Middle frontal gyrus (tissue), 1 donor: ENCODE data around the gene NELL2.

Experiments
- DNase-seq: peaks from one replicate; pipeline ENCODE4 v3.0.0-alpha.2; 2015; ENCODE audit warnings: low spot score; ENCODE audit errors: extremely low spot score

The NELL2 gene

DNA sequence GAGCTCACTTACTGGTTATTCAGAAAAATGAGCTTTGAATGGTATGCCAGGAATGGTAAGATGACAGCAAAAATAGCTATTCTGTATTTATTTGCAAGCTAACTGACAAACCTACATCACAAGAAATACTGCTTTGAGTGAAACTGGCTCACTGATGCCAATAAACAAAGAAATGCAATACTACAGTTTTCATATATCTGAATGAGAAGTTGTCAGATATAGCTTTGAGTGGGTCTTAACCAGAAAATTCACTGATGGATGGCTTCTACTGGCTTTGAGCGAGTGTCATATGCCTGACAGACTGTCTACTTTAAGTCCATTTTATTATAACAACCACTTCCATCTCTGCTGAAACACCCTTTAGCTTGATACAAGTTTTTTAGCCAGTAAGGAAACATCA lies 330.1 kb downstream of the NELL2 start:
- no peak for DNase-seq

DNA sequence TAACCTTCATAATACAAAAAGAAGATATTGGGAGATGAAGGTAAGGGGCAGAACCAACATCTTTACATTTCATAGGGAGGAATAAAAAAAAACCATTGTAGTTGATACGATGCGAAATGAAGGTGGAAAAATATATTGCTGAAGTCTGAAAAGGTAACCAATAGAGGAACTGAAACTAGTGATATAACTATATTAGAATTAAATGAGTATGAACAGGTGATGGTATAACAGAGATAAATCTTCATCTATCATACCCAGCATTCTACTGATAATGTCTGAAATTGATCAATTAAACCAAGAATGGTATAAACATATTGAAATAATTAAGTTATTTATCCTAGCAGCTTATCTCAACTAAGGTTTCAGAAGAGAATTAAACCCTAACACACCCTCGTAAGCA lies 332.1 kb downstream of the NELL2 start:
- no peak for DNase-seq

DNA sequence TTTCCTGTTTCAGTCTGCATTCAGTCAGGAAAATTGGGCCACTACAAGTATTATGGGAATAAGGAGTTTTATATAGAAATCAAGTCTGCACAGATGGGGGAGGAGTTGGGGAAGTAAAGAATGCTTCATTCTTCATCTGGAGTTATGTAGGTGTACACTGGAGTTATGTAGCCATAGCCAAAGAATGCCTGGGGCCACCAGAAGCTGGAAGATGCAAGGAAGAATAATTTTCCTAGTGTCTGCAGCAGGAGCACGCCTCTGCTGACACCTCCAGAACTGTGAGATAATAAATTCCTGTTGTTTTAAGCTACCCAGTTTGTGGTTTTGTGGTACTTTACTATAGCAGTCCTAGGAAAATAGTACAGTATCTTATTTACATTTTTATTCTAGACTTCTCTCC lies 333.4 kb downstream of the NELL2 start:
- DNase-seq = no peak

DNA sequence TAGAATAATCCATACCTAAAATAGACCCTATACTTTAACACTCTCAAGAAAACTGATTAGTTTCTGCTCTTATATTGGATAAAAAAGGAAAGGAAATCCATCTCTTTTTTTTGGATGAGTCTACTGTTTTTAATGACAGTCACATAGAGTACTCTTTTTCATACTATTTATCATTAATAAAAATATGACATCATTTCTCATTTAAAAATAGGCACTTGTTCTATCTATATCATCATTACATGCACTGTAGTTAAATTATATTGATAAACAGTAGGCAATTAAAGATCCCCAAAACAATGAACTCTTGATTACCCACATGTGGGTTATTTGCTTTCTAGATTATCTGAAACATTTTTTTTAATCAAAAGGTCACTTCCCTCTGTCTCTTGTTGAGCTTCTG lies 338.8 kb downstream of the NELL2 start:
- no peak for DNase-seq

DNA sequence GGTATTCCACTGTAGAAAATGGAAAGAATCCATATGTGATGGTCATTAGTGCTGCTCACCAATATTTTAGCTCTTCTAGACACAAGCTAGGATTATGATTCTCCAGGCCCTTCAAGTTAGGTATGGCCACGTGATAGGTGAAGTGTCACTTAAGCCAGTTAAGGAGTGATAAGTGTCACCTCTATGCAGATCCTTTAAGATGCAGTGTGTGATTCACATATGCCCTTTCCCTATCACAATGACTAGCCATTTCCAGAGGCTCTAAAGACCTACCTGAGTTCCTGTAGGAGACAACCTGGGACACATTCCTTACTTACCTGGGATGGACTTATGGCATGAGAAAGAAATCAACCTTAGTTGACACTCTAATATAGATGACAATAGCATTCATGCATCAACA lies 343.2 kb downstream of the NELL2 start:
- no peak for DNase-seq

DNA sequence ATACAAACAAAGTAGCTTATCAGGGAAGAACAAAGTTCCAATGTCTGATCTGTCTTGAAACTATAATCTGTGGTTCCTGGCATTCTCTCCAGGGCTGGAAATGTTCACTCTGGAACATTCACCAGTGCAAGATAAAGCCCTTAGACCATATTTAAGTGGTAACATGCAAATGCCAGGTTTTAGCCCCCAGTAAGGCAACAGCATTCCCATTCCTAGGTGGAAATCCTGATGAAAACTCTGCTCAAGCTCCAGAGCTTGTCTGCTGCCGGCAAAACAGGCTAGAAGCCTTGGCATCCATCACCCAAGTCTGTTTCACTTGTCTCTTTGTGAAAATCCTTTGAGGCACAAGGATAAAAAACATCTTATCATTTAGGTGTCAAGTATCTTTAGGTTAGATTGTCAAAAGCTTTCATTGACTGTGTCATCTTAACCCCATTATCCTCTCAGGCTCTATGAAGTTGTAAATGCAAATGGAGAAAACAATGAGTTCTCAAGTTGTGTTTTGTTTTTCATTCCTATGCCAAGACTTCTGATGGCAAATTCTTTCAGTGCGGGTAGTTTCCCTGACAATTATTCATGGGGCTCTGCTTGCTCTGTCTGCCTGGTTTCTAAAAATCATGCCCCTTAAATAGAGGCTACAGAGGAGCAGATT lies 344.7 kb downstream of the NELL2 start:
- no peak for DNase-seq

DNA sequence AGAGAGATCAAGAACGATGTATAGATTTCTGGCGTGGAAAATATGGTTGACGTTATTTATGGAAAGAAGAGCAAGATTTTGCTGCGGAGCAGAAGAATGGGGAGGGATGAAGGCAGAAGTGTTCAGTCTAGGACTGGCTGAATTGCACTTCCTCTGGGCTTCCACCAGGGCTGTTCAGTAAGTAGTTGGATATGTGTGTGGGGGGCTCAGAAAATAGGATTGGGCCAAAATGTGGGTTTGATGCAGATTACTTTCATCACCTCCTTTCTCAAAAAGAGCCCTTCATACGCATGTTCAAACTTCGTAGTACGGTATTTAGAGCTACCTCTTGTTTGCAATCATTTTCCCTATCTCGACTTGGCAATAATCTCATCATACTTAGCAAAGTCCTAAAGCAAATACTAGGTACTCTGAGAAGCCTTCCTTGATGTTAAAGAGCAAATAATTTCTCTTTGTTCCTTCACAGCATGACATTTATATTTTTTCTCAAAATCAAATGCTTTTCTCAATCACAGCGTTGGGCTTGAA lies 349.4 kb downstream of the NELL2 start:
- no peak for DNase-seq

DNA sequence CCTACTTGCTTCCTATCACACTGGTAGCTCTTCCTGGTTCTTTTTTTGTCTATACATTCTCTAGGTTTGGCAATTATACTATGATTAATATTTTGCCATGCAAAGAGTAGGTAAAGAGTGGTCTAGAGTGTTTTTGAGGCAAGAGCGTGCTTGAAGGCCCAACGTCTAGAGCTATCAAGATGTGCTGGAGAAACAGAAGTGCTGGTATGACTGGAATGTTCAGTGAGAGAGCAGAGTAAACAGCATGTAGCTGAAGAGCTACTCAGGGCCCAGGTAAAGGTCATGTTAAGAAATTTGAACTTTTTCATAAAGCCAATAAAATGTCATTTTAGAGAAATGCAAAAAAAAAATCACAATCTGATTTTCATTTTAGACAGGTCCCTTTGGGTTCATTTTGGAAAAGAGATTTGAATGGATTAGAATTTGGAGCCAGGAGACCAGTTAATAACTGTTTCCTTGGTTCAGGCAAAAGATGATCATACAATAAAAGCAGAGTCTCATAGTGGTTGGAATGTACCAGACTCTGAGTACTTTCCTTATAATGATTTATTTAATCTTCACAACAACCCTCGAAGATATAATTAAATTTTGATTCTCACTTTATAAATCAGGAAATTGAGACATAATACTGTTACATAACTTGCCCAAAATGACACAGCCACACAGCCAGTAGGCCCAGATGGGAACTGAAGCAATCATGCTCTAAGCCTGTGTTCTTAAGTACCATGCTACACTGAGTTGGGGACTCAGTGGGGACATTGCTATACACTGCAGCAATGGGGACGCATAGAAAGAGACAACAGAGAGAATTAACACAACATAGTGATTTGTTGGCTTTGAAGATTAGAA lies 350.1 kb downstream of the NELL2 start:
- DNase-seq = no peak

DNA sequence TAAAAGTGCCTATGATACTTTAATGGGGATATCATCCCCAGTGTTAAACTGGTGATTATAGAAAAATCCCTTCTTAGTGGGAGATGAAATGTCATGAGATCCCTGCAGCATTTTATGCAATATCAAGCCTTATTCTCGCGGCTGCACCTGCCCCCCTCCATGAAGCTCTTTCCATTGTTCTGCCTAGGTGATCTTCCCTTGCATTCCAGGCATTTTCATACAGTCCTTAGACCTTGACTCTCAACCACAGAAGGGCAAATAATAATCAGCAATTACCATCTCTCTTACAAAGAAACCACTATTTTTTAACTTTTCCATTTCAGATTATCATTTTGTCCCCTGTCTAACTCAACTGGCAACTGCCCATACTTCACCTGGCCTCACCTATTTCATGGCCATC lies 352.3 kb downstream of the NELL2 start:
- DNase-seq = no peak

DNA sequence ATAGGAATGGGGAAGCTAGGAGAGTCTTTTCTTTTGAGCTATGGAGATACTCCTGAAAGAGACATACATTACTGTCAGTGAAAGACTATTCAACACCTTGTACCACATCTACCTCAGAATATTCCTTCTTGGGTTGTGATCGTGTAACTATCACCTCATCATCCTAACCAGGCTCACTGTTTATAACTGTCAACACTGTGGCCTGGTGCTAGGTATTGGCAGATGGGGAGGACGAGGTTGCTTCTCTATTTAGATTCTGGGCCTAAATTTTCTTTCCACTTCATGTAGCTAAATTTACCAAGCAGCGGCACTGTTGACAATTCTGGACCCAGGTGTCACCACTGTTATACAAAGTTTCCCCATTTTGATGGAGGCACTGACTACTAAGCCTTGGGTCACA lies 354.4 kb downstream of the NELL2 start:
- no peak for DNase-seq

DNA sequence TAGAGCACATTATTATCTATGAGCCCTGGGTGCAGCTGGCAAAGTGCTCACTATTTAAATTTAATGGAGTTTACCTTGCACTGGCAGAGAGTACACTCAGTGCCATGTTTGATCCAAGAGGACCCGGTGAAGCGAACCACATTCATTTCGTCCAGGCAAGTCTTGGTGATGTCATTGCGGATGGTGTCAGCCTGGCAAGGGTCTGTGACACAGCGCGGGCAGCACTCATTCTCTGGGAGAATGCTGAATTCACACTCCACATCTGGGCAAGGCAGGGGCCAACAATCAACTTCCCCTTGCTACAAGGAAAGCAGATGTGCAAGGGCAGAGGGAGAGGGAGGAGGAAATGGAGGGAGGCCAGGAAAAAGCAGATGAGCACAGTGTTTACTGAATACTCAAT lies 356.2 kb downstream of the NELL2 start:
- DNase-seq = no peak

DNA sequence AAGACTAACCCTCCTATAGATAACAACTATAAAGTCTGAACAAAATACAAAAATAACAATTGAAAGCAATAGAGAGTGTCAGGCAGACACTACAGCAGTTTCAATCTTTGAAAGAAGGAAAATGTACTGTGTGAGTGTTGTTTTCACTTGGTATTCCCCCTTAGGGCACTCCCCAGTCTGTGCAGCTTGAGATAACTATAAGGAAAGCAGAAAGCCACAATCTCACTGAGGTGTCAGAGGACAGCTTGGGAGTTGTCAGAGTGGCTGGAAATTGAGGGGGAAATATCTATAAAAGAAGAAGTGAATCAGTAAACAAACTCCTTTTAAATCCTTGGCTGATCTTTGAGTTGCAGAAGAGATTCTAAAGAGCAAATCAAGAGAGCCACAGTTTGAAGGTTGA lies 364.8 kb downstream of the NELL2 start:
- DNase-seq = no peak

DNA sequence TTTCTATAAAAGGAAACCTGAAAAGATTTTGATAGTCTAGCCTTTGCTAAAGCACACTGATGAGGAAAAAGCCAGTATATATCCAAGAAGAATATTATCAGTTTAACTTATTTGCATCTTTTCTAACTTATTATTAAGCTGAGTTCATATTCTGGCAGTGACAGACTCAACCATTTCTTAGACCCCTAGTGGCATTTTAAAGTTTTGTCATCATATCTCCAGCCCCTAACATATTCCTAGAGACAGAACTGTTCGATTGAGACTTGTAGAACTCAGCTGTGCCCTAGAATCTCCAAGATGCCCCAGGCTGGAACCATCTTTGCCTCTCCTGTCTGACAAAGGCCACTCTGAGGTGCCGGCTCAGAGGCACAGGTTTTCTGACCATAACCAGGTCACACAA lies 365.6 kb downstream of the NELL2 start:
- DNase-seq = no peak

DNA sequence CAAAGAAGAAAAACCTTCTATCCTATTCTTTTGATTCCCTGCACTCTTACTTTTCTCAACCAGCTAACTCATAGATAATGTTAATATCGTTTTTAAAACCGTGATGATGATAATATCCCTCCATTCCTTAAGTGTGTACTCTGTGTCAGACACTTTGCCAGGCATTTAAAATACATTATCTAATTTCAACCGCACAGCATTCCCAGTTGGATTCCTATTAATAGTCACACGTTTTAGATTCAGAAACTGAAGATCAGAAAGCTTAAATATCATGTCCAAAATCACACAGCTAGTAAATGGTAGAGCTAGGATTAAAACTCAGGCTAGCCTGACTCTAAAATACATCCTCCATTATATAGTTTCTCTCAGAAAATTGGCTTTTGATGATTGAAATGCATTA lies 366.0 kb downstream of the NELL2 start:
- DNase-seq = no peak

DNA sequence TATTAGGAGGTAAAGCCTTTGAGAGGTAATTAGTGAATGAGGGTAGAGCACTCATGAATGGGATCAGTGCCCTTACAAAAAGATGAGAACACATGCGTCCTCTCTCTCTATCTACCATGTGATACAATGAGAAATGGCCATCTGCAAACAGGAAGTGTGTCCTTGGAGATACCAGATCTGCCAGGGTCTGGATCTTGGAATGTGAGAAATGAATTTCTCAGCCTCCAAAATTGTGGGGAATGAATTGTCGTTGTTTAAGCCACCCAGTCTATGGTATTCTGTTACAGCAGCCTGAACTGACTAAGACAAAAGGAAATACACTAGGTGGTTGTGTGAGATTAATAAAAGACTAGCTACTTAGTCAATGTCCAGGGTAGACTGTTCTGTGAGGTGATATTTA lies 366.6 kb downstream of the NELL2 start:
- DNase-seq = no peak

DNA sequence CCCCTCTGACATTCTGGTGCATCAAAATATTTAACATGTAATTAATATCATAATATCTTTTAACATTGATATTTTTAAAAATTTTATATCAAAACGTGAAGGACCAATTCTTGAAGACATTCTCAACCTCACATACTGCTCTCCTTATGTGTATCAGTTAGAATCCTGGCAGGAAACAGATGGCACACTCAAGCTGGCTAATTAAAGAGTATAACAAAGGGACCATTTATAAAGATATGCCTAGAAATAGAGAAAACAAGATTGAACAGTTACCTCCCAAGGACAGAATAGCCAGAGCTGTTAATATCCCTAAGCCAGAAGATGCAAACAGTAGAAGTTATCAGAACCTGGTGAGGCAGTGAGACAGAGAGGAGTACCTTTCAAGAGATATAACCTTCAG lies 368.7 kb downstream of the NELL2 start:
- no peak for DNase-seq

DNA sequence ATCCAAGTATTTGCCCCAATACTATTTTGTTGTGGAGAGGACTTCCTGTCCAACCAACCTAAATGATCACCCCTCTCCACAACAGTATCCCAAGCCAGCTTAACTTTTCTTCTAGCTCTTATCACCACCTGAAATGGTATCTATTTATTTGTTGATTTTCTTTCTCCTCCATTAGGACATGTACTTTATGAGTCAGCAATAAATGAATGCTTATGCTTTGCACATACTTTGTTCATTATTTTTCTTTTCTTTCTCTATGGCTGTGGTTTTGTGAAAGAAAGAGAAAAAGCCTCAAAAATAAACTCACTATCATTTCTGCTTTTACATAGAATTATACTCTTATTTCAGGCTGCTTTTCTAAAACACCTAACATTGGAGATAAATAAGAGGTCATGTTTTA lies 371.3 kb downstream of the NELL2 start:
- DNase-seq = no peak

DNA sequence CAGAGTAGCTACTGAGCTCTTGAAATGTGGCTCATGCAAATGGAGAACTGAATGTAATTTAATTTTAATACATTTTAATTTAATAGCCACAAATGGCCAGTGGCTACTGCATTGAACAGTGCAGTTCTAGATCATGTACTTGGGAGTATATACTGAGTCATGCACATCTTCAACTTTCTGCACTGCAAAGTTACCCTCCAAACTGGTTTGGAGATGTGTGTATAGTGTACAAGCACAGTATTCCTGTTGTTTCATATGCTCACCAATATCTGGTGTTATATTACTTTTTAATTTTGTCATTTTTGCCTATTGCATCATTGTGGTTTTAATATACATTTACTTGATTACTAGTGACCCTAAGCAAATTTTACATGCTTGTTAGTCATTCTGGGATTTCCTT lies 372.8 kb downstream of the NELL2 start:
- no peak for DNase-seq

DNA sequence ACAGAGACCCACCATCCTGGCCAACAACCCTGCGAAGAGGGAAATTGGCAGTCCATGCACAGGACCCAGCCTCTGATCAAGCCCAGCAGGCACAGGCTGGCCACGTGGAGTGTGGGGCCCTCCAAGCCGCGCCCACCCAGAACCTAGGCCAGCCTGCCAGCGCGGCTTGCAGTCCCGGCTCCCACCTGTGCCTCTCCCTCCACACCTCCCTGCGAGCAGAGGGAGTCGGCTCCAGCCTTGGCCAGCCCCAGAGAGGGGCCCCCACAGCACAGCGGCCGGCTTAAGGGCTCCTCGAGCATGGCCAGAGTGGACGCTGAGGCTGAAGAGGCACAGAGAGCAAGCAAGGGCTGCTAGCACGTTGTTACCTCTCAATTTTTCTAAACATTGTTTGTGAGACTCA lies 373.4 kb downstream of the NELL2 start:
- no peak for DNase-seq

DNA sequence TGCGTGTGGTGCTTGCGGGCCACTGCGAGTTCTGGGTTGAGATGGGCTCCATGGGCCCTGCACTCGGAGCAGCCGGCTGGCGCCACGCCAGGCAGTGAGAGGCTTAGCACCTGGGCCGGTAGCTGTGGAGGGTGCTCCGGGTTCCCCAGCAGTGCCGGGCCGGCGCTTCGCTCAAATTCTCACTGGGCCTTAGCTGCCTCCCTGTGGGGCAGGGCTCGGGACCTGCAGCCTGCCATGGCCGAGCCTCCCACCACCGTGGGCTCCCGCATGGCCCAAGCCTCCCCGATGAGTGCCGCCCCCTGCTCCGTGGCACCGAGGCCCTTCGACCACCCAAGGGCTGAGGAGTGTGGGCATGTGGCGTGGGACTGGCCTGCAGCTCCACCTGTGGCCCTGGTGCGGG lies 375.7 kb downstream of the NELL2 start:
- DNase-seq = no peak

DNA sequence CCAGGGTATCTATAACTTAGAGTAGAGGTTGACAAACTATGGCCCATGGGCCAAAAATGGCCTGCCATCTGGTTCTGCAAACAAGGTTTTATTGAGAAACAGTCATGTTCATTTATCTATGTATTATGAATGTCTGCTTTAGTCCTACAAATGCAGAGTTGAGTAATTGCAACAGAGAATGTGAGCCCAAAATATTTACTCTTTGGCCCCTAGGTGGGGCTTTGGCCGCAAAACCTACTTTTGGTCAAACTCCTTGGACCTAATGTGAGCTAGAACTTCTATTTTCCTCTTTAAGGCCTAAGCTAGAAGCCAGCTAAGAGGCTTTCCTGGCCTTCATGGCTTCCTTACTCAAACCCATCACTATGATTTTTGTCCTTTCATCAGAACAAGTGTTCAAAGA lies 379.1 kb downstream of the NELL2 start:
- no peak for DNase-seq

DNA sequence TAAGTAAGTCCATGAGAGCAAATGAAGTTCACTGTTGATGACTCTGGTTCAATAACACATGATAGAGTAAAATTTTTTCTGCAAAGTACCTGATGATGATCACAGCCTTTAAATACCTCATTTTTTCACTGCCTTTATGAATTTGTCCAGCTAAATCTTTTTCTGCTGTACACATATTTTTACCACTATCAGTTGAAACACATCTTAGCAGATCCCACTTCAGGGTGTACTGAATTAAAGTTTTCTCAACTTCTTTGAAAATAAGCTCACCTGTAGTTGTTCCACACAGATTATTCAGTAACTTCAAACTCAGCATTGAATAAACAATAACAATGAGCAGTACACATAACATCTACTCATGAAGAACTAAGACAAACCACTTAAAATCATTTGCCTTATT lies 385.9 kb downstream of the NELL2 start:
- DNase-seq = no peak

DNA sequence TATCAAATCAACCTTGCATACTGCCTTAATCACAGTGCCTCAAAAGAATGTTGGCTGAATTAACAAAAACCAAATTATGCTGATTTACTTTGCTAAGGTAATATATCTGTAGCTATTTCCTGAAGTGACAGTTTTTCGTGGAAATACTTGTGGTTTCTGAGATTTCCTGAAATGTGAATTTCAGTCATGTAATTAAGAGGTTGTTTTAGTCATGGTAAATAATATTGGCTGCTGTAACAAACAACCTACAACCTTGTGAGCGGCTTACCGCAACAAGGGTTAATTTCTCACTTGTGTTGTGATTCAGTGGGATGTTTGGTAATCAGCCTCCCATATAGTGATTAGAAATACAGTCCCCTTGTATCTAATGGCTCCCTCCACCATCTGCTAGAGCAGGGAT lies 387.9 kb downstream of the NELL2 start:
- no peak for DNase-seq
